Chondrocyte (in vitro differentiated cells): ENCODE data around the gene ZCCHC7. TPM values are rescaled to one million over a fixed set of nuclear protein-coding genes. Genes with fewer than 3 reads are reported as not detected.
"Not testable (repeated sequence)": the region's sequence is repeated elsewhere in the genome, so short reads cannot be mapped to it uniquely, and the experiment has no call there.

Source experiments
- DNase-seq: peaks from one replicate; pipeline ENCODE4 v3.0.0; 2021; ENCODE audit warnings: mixed read lengths, low spot score
- H3K27ac Mint-ChIP-seq: one replicate; pipeline ENCODE4 v1.8.0; 2021; ENCODE audit warnings: mild to moderate bottlenecking, moderate library complexity, mixed read lengths; ENCODE audit not compliant: unreplicated experiment
- H3K27me3 Mint-ChIP-seq: 2 replicates; pipeline ENCODE4 v1.8.0; 2021; ENCODE audit warnings: low read depth, mixed read lengths
- H3K36me3 Mint-ChIP-seq: 2 replicates; pipeline ENCODE4 v1.8.0; 2021; ENCODE audit warnings: low read depth, mixed read lengths
- H3K4me1 Mint-ChIP-seq: 2 replicates; pipeline ENCODE4 v1.8.0; 2021; ENCODE audit warnings: low read depth, mild to moderate bottlenecking, mixed read lengths
- H3K4me3 Mint-ChIP-seq: one replicate; pipeline ENCODE4 v1.8.0; 2021; ENCODE audit warnings: mild to moderate bottlenecking, moderate library complexity, mixed read lengths; ENCODE audit not compliant: unreplicated experiment
- H3K9me3 Mint-ChIP-seq: 2 replicates; pipeline ENCODE4 v1.8.0; 2021; ENCODE audit warnings: low read depth, mixed read lengths
- total RNA-seq: library from RNA; stranded (reverse); gene quantifications from 3 replicates; pipeline ENCODE4 v1.2.1, GENCODE V29; 2021
- TF ChIP-seq, protein P1 (sequence below): fragments of 200-600 bp; sonication (generic); IDR thresholded peaks from 2 replicates; pipeline ENCODE4 v1.5.0; 2021; ENCODE audit warnings: antibody characterized with exemption, mild to moderate bottlenecking, moderate library complexity

ZCCHC7 gene
- total RNA-seq, 1 donor from 2014 or later = 22.5 TPM

DNA sequence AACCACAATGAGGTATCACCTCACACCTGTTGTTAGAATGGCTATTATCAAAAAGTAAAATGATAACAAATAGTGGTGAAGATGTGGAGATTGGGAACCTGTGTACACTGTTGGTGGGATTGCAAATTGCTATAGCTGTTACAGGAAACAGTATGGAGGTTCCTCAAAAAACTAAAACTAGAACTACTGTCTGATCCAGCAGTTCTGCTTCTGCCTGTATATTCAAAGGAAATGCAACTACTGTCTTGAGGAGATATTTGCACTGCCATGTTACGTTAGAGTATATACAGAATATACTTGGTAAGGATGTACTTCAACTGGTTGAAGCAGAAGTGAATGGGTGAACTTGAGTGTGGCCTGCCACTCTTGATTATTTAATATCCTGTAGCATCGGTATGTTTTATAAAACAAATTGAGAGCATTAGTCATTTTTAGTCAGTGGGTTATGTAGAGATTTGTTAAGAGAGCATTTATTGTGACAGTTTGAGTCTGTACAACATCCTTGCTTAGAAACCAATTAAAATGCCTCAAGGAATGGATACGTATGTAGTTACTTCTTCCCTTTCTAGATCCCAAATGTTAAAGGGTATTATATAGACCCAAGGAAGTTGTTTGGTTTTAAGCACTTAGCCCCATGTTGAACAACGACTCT, 37.5 kb downstream of the ZCCHC7 start:
- no peak for DNase-seq
- Mint-ChIP-seq H3K27ac (no peak overlapping the region), H3K9me3 (peaks cover 3% of the 10 kb centered on the region), H3K4me1 (peaks cover 9% of the 10 kb centered on the region), H3K4me3 (no peak overlapping the region), H3K27me3 (no peaks in the 10 kb centered on the region), H3K36me3 (peaks cover 12% of the 10 kb centered on the region)
- TF ChIP-seq, protein P1, sequence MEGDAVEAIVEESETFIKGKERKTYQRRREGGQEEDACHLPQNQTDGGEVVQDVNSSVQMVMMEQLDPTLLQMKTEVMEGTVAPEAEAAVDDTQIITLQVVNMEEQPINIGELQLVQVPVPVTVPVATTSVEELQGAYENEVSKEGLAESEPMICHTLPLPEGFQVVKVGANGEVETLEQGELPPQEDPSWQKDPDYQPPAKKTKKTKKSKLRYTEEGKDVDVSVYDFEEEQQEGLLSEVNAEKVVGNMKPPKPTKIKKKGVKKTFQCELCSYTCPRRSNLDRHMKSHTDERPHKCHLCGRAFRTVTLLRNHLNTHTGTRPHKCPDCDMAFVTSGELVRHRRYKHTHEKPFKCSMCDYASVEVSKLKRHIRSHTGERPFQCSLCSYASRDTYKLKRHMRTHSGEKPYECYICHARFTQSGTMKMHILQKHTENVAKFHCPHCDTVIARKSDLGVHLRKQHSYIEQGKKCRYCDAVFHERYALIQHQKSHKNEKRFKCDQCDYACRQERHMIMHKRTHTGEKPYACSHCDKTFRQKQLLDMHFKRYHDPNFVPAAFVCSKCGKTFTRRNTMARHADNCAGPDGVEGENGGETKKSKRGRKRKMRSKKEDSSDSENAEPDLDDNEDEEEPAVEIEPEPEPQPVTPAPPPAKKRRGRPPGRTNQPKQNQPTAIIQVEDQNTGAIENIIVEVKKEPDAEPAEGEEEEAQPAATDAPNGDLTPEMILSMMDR = no peak

DNA sequence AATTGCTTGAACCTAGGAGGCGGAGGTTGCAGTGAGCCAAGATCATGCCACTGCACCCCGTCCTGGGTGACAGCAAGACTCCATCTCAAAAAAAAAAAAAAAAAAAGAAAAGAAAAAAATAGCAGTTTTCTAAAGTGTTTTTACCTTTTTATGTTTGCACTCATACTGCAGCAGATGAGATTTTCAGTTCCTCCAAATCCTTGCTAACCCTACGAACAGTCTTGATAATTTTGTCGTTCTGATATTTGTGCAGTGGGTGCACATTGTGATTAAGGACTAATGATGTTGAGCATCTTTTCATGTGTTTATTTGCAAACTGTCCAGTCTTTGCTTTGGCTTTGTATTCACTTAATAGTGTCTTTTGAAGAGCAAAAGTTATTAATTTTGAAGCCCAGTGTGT, 42.9 kb downstream of the ZCCHC7 start:
- TF ChIP-seq, protein P1 = no peak
- Mint-ChIP-seq H3K4me1 (peaks cover under 1% of the 10 kb centered on the region), H3K36me3 (peaks cover 14% of the 10 kb centered on the region), H3K27me3 (no peaks in the 10 kb centered on the region), H3K4me3 (no peak overlapping the region), H3K27ac (no peak overlapping the region), H3K9me3 (peaks cover 3% of the 10 kb centered on the region)
- DNase-seq = no peak

DNA sequence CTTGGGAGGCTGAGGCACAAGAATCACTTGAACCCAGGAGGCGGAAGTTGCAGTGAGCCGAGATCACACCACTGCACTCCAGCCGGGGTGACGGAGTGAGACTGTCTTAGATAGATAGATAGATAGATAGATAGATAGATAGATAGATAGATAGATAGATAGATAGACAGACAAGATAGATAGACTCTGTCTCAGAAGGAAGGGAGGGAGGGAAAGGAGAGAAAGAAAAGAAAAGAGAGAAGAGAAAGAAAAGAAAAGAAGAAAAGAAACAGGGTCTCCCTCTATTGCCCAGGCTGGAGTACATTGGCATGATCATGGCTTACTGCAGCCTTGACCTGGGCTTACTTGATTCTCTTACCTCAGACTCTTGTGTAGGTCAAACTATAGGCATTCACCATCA, 44.0 kb downstream of the ZCCHC7 start:
- H3K4me1 Mint-ChIP-seq, H3K27ac Mint-ChIP-seq, H3K4me3 Mint-ChIP-seq, H3K27me3 Mint-ChIP-seq, H3K9me3 Mint-ChIP-seq, DNase-seq: not testable (repeated sequence)
- H3K36me3 Mint-ChIP-seq = peaks cover 16% of the 10 kb centered on the region

DNA sequence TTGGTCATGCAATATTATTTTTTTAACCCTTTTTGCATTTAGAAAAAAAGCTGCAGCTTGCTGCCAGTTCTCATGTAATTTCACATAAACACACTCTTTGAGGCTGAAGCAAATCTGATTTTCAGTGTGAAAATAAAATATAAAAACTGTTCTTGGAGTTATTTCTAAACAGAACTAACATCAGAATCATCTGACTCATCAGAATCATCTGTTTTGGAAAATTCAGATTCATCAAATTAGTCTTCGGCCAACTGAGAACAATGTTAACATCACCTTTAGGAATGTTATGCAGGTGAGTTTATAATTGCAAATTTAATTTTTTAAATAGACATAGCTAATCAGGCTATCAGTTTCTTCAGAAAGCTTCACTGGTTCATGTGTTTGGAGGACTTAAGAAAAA, 45.3 kb downstream of the ZCCHC7 start:
- H3K4me3 Mint-ChIP-seq = no peak overlapping the region
- TF ChIP-seq, protein P1 = no peak
- H3K27ac Mint-ChIP-seq = no peak overlapping the region
- H3K9me3 Mint-ChIP-seq = peaks cover 3% of the 10 kb centered on the region
- no peak for DNase-seq
- peaks cover 13% of the 10 kb centered on the region for H3K36me3 Mint-ChIP-seq
- peaks cover 5% of the 10 kb centered on the region for H3K4me1 Mint-ChIP-seq
- no peaks in the 10 kb centered on the region for H3K27me3 Mint-ChIP-seq

DNA sequence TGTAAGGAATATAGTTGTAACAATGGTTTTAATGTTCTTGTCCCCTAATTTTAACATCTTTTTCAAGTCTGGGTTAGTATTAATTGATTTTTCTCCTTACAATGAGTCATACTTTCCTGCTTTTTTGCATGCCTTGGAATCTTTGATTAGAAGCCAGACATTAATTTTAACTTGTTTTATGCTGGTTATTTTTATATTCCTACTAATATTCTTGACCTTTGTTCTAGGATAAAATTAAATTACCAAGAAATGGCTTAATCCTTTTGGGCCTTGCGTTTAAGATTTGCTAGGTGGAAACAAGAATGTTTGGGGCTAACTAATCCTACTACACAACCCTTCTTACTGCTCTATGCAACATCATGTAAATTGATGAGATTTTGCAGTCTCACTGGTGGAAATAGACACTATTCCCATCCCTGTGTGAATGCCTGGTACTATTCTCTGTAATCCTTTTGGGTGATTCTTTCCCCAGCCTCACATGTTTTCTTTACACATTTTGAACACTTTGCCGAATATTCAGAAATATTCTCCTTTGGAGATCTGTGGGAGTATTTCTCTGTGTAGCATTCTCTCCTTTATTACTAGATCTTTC, 47.2 kb downstream of the ZCCHC7 start:
- DNase-seq = no peak
- Mint-ChIP-seq H3K4me3 (no peak overlapping the region), H3K27ac (no peak overlapping the region), H3K9me3 (peaks cover 3% of the 10 kb centered on the region), H3K4me1 (peaks cover 8% of the 10 kb centered on the region), H3K36me3 (peaks cover 13% of the 10 kb centered on the region), H3K27me3 (no peaks in the 10 kb centered on the region)
- TF ChIP-seq, protein P1 = no peak

DNA sequence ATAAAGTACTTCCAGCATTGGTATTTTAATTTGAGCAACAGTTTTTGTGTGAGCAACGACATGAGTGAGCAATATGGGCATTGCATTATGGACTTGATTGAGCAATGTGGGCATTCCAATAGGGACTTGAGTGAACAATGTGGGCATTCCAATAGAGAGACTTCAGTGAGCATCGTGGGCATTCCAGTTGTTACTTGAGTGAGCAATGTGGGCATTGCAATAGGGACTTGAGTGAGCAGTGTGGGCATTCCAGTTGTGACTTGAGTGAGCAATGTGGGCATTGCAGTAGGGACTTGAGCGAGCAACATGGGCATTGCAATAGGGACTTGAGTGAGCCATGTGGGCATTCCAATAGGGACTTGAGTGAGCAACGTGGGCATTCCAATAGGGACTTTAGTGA, 52.2 kb downstream of the ZCCHC7 start:
- Mint-ChIP-seq H3K27me3 (no peaks in the 10 kb centered on the region), H3K9me3 (no peaks in the 10 kb centered on the region)

More for the DNA sequence above, 52.2 kb downstream of the ZCCHC7 start:
- Mint-ChIP-seq H3K4me1 (peaks cover 29% of the 10 kb centered on the region), H3K4me3 (no peak overlapping the region), H3K27ac (no peak overlapping the region), H3K36me3 (peaks cover 4% of the 10 kb centered on the region)
- TF ChIP-seq, protein P1 = no peak
- DNase-seq = no peak
